Measurements from ENCODE around the gene DENND1C.
A peak's percentile ranks its signal among the peaks of the same experiment; 100 is the strongest.

GRCh38 chr19:6424939-6425731 is 56.5 kb downstream of the DENND1C start:
- TF ChIP-seq NFE2L2 (conservative IDR thresholded peaks at IDR 0.05; ENCODE audit: low read length), result no peak
- no peak for TF ChIP-seq JUNB (IDR thresholded peaks at IDR 0.05)
- TF ChIP-seq CTCF (IDR thresholded peaks at IDR 0.05), result no peak
- TF ChIP-seq BHLHE40 (IDR thresholded peaks at IDR 0.05; ENCODE audit: low read depth, low read length), result peak; percentile 42
- no peak for TF ChIP-seq HOXA7 (CRISPR knock-in tag; IDR thresholded peaks at IDR 0.05)
- TF ChIP-seq CEBPB (IDR thresholded peaks at IDR 0.05), result no peak
- TF ChIP-seq NR3C1 (IDR thresholded peaks at IDR 0.05), result no peak
- peak; percentile 58; the same call in 1 of the 2 replicates for TF ChIP-seq REST (IDR thresholded peaks at IDR 0.05)
- no peak for TF ChIP-seq EP300 (IDR thresholded peaks at IDR 0.05)
- peak; percentile 98 for TF ChIP-seq MAX (IDR thresholded peaks at IDR 0.05)
- TF ChIP-seq POLR2A (IDR thresholded peaks at IDR 0.05; ENCODE audit: low read length), result peak; percentile 17; the same call in 1 of the 2 replicates

Measured in A549 (cell line).